Neural progenitor cell (in vitro differentiated cells): ENCODE measurements around the gene ALDH3B2.
"Not testable (repeated sequence)": the region's sequence is repeated elsewhere in the genome, so short reads cannot be mapped to it uniquely, and the experiment has no call there.

Experiments
- EZH2phosphoT487 ChIP-seq: fragments of 200-600 bp; sonication (generic); IDR thresholded peaks from 2 replicates; pipeline ENCODE4 v1.6.1; 2017; ENCODE audit warnings: antibody characterized with exemption
- TF ChIP-seq, protein P1 (sequence below): fragments of 200-600 bp; sonication (generic); IDR thresholded peaks from 2 replicates; pipeline ENCODE4 v1.5.1; 2017; ENCODE audit warnings: antibody characterized with exemption, mild to moderate bottlenecking

- TF ChIP-seq EZH2phosphoT487 = not testable (repeated sequence)
- TF ChIP-seq, protein P1, sequence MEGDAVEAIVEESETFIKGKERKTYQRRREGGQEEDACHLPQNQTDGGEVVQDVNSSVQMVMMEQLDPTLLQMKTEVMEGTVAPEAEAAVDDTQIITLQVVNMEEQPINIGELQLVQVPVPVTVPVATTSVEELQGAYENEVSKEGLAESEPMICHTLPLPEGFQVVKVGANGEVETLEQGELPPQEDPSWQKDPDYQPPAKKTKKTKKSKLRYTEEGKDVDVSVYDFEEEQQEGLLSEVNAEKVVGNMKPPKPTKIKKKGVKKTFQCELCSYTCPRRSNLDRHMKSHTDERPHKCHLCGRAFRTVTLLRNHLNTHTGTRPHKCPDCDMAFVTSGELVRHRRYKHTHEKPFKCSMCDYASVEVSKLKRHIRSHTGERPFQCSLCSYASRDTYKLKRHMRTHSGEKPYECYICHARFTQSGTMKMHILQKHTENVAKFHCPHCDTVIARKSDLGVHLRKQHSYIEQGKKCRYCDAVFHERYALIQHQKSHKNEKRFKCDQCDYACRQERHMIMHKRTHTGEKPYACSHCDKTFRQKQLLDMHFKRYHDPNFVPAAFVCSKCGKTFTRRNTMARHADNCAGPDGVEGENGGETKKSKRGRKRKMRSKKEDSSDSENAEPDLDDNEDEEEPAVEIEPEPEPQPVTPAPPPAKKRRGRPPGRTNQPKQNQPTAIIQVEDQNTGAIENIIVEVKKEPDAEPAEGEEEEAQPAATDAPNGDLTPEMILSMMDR = not testable (repeated sequence)
These were observed 55.3 kb downstream of the ALDH3B2 start for GRCh38 chr11:67618901-67619659.
